Ishikawa (cell line): ENCODE results near the gene FBXO21.

Experiments
- CEBPB ChIP-seq: IDR thresholded peaks from 2 replicates; pipeline ENCODE4 v1.6.1; 2012
- CREB1 ChIP-seq: IDR thresholded peaks from 2 replicates; pipeline ENCODE4 v1.6.1; 2012; ENCODE audit warnings: low read depth
- EGR1 ChIP-seq: IDR thresholded peaks from 2 replicates; pipeline ENCODE4 v1.6.1; 2012
- EP300 ChIP-seq: IDR thresholded peaks from 2 replicates; pipeline ENCODE4 v1.6.1; 2012; ENCODE audit warnings: borderline replicate concordance
- FOXM1 ChIP-seq: IDR thresholded peaks from 2 replicates; pipeline ENCODE4 v1.6.1; 2012; ENCODE audit warnings: low read depth, borderline replicate concordance
- MAX ChIP-seq: IDR thresholded peaks from 2 replicates; pipeline ENCODE4 v1.6.1; 2012
- NFIC ChIP-seq: IDR thresholded peaks from 2 replicates; pipeline ENCODE4 v1.6.1; 2012
- RAD21 ChIP-seq: IDR thresholded peaks from 2 replicates; pipeline ENCODE4 v1.6.1; 2012; ENCODE audit warnings: low read depth
- REST ChIP-seq: IDR thresholded peaks from 2 replicates; pipeline ENCODE4 v1.6.1; 2012; ENCODE audit warnings: low read depth, mild to moderate bottlenecking
- TAF1 ChIP-seq: IDR thresholded peaks from 2 replicates; pipeline ENCODE4 v1.6.1; 2012; ENCODE audit warnings: low read depth, mild to moderate bottlenecking
- TCF12 ChIP-seq: IDR thresholded peaks from 2 replicates; pipeline ENCODE4 v1.6.1; 2012; ENCODE audit warnings: low read depth
- TEAD4 ChIP-seq: IDR thresholded peaks from 2 replicates; pipeline ENCODE4 v1.6.1; 2012
- USF1 ChIP-seq: IDR thresholded peaks from 2 replicates; pipeline ENCODE4 v1.6.1; 2012
- YY1 ChIP-seq: IDR thresholded peaks from 2 replicates; pipeline ENCODE4 v1.6.1; 2012; ENCODE audit warnings: low read depth
- ZBTB7A ChIP-seq: IDR thresholded peaks from 2 replicates; pipeline ENCODE4 v1.6.1; 2012; ENCODE audit warnings: low read depth

The FBXO21 gene

GRCh38 chr12:117143008-117143532, 47.2 kb downstream of the FBXO21 start:
- TF ChIP-seq ZBTB7A, result no peak
- TF ChIP-seq CEBPB, result peak; percentile 64
- no peak for TF ChIP-seq YY1
- no peak for TF ChIP-seq EP300
- TF ChIP-seq TEAD4, result peak; percentile 13; the same call in 1 of the 2 replicates

- TF ChIP-seq FOXM1 (no peak), RAD21 (no peak), REST (no peak), CREB1 (no peak), EP300 (no peak), YY1 (no peak), TAF1 (no peak), TEAD4 (no peak), MAX (no peak), NFIC (no peak), CEBPB (no peak)
Measured at GRCh38 chr12:117142094-117142493, 48.2 kb downstream of the FBXO21 start.

DNA sequence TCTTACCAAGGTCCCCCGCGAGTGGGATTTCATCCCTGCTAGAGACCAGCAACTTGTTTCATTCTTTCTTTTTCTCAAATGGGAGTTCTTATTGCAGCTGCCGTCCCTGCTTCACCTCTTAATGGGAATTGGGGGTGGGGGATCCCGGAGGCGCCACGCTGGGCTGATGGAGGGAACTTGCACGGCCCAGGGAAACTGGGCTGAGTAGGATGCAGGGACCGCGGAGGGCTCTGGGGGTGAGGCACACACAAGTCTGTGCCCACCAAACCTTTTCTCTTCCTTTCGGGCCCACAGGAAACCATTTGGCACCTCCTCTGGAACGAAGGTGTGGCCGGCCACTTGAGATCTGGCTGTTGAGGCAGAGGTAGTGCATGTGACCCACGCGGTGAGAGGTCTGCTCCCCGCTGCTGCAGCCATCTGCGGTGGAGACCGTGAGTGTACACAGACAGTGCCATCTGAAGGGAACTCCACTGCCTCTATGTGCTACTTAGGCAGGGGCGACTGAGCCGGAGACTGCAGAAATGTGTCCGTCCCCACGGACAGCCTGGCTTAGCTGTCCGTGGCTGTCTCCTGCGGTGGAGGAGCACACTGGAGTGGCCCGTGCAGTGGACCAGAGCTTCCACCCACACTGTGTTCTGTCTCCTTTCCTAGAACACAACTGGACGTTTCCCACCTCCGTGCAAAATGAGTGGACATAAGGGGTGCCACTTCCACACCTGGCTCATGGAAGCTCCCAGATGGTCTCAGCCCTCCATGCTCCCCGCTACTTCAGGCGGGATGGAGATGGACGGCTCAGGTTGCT, 49.0 kb downstream of the FBXO21 start:
- TF ChIP-seq ZBTB7A (no peak), YY1 (no peak), CEBPB (no peak), RAD21 (no peak), EP300 (no peak), TEAD4 (no peak), TAF1 (no peak), TCF12 (no peak), CREB1 (no peak)

DNA sequence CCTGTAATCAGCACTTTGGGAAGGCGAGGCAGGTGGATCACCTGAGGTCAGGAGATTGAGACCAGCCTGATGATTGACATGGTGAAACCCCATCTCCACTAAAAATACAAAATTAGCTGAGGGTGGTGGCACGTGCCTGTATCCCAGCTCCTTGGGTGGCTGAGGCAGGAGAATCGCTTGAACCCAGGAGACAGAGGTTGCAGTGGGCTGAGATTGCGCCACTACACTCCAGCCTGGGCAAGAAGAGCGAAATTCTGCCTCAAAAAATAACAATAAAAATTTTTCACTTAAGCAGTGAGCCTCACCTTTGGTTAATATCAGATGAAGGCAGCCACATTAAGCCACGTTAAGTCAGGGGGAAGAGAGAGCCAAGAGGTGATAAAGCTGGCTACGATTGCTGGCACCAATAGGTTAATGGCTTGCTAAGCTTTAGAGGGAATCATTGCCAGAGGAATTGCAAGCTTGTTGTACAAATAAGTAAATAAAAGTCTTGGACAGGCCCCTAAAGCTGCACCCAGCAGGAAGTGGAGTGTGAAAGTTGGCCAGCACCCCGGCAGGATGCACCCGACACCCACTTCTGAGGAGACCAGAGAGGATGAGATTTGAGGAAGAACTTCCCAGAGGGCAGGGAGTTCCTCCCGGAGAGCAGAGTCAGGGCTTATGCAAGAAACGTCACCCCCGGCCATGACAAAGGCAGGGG, 49.7 kb downstream of the FBXO21 start:
- TF ChIP-seq ZBTB7A (no peak), EP300 (no peak), CREB1 (no peak), YY1 (no peak), TCF12 (no peak), EGR1 (no peak), TAF1 (no peak), MAX (no peak), CEBPB (no peak), RAD21 (no peak)

DNA sequence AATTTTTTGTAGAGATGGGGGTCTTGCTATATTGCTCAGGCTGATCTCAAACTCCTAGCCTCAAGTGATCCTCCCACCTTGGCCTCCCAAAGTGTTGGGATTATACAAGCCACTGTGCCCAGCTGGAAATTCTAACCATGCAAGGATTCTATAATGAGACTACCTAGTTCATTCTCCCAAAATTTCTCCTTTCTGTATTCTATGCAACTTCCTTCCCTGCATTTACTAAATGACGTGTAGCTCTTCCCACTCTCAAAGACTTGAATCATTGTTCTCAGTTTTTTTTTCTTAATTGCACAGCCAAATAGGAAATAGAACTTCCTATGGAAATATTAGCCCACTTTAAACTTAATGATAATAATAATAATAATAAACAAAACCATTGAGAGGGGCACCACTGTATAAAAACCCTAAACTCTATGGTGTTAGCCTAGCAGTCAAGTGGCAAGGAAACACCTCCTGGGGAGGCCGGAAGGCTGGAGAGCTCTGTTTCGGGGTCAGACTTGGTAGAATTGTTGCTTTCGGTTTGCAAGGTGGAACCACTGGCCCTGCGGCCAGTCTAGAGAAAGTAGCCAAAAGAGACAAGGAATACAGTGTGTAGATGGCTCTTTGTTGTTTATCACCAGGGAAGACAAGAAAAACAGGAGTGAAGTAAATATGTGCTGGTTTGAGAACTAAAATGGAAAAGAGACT, 51.1 kb downstream of the FBXO21 start:
- TF ChIP-seq CEBPB, result no peak
- no peak for TF ChIP-seq EP300
- no peak for TF ChIP-seq YY1
- TF ChIP-seq MAX, result no peak
- no peak for TF ChIP-seq USF1
- TF ChIP-seq NFIC, result no peak
- TF ChIP-seq FOXM1, result no peak
- TF ChIP-seq EGR1, result no peak
- no peak for TF ChIP-seq CREB1
- TF ChIP-seq TAF1, result no peak
- no peak for TF ChIP-seq ZBTB7A
- TF ChIP-seq TEAD4, result no peak
- no peak for TF ChIP-seq TCF12
- no peak for TF ChIP-seq RAD21

DNA sequence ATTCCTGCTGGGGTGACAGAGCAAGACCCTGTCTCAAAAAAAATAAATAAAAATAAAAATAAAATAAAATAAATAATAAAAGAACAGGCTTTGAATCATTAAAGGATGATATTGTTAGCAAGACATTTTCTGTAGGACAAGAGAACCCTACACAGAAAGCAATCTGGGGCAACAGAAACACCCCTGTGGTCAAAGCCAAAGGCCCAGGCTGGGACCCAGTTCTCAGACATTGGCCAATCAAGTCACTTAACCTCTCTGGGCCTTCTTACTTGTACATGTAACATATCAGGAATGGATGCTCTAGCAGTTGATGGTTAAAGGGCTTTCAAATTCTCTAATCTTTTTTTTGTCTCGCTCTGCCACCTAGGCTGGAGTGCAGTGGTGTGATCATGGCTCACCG, 55.5 kb downstream of the FBXO21 start:
- no peak for TF ChIP-seq NFIC
- TF ChIP-seq RAD21, result no peak
- no peak for TF ChIP-seq EP300
- no peak for TF ChIP-seq ZBTB7A
- TF ChIP-seq USF1, result no peak
- TF ChIP-seq FOXM1, result no peak
- TF ChIP-seq CEBPB, result no peak
- no peak for TF ChIP-seq TAF1
- TF ChIP-seq YY1, result no peak
- TF ChIP-seq MAX, result no peak
- TF ChIP-seq TEAD4, result no peak
- TF ChIP-seq TCF12, result no peak
- no peak for TF ChIP-seq EGR1
